HG02759 (cell line): ENCODE data around the gene KCNE3.
A peak's percentile ranks its signal among the peaks of the same experiment; 100 is the strongest.

Source experiments
- ATAC-seq: cut with Tn5 transposase; IDR thresholded peaks from one replicate; pipeline ENCODE4 v1.9.1; 2021; ENCODE audit warnings: mild to moderate bottlenecking, moderate library complexity; ENCODE audit not compliant: unreplicated experiment

The KCNE3 gene

DNA sequence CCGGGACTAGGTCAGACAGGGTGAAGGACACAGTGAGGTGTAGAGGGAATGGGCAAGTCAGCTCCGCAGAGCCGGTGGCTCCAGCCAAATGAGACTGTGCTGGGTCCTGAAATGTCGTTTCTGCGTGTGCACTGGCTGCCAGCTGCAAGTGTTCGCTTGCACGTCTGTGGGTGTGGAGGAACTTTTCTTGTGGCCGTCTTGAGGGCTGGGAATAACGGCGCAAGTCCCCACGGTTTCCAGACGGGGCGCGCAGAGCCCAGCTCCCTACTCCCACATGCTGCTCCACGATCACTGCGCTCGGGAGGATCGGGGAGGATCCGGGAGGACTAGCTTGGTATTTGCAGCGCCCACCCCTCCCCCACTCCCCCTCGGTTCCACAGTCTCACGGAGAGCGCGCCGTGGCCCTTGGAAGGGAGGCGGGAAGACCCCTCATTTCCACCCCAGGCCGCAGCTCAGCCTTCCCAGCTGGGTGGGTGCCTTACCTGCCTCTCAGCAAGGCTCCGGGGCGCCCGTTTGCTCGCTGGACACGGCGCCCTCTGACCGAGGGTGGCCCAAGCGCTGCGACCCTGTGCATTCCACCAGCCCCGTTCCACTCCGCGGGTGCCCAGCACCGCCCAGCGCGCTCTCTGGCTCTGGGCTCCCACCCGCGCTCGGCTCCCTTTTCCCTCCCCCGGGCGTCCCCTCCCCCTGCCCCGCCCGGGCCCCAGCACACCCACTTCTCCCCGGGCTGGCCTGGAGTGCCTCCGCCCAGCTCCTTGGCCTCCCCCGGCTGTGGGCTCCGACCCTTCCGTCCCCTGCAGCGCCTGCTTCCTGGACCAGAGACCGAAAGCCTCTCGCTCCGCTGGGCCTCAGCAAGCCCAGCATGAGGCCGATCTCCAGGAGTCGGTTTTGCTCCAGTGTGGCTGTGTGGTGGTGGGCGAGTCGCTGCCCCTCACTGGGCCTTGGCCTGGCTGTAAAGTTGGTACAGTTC is at the start of gene KCNE3:
TSS of gene KCNE3 (minus strand) at position 634 of the 970 bp plus-strand sequence. CDS start 9,986 bp downstream, outside the sequence.
- ATAC-seq: no peak

- no peak for ATAC-seq
Observed at GRCh38 chr11:74507582-74507981, 40.2 kb upstream of the KCNE3 start.

DNA sequence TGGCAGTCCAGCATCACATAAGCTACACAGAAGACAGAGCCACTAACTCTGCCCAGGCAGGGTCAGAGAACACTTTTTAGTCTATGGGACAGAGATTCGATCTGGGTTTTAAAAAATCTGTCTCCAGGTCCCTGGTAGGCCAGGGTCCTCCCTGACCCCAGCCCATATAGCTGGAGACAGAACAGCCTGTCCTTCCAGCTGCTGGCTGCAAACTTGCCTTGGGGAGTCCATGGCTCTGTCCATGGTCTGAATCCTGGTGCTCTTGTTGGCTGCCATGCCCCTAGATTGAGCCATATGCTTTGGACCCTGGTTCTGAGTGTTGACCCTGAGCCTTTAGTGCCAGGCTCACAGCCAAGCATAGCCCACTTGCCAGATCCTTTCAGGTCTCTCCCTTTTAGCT is 39.5 kb upstream of the KCNE3 start:
- no peak for ATAC-seq

DNA sequence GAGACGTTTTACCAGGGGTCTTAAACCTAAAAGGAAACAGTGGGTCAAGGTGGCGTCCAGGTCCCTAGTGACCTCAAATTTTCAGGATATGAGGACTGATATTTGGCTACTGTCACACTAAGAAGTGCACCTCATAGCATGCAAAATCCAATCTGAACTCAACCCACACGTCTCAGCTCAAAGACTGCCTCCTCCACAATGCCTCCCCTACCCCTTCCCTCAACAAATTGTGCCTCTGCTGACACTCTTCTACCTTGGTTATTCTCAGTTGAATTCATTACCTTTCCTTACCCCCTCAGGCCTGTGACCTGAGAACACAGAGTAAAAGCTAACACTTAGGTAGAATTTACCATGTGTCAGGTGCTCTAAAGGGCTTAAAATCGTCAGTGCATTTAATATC is 38.6 kb upstream of the KCNE3 start:
- ATAC-seq: no peak

- no peak for ATAC-seq
Observed at GRCh38 chr11:74504100-74504691, 36.8 kb upstream of the KCNE3 start.

DNA sequence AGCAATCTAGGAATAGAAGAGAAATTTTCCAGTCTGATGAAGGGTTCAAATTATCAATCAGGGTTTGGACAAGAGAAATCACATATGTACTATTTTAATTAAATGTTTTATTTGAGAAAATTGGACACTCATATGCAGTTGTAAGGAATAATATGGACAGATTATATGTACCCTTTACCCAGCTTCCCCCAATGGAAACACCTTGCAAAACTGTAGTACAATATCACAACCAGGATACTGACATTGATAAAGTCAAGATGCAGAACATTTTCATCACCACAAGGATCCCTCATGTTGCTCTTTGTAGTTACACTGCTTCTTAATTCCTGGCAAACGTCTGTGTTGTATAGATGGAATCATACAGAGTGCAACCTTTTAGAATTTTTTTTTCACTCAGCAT is 27.6 kb upstream of the KCNE3 start:
- no peak for ATAC-seq

- no peak for ATAC-seq
Observed at GRCh38 chr11:74493791-74494630, 26.7 kb upstream of the KCNE3 start.

GRCh38 chr11:74492974-74493790 is 25.8 kb upstream of the KCNE3 start, which contains the start of gene LIPT2:
TSS of gene LIPT2 (minus strand) at chr11:74493724. CDS start at chr11:74493703, 21 bp downstream.
- ATAC-seq: peak; percentile 97

DNA sequence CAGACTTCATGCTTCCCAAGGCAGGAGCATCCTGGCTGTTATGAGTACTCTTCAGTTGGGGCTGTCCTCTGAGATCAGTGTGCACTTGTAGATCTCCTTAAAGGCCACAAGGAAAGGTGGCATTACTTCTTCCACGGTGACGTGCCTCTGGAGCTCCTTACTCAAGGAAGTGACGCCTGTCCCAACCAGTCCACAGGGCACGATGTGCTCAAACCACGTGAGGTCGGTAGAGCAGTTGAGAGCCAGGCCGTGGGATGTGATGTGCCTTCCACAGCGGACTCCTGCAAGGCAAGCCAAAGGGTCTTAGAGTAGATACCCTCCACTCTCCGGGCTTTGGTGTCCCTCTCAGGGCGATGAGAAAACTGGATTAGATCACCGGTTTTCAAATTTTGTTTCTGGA is 24.7 kb upstream of the KCNE3 start:
- no peak for ATAC-seq

DNA sequence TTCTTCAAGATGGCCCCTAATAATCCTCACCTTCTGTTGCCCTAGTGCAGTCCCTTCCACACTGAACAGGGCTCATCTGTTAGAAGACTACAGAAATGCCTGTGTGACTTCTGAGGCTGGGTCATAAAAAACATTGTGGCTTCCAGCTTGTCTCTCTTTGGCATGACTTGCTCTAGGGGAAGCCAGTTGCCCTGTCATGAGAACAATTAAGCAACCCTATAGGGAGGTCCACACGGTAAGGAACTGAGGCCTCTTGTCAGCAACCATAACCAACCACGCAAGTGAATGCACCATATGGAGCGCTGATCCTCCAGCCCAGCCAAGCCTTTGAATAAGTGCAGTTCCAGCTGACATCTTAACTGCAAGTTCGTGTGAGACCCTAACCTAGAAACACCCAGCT is 23.6 kb upstream of the KCNE3 start:
- no peak for ATAC-seq

- no peak for ATAC-seq
Observed at GRCh38 chr11:74487875-74488274, 20.5 kb upstream of the KCNE3 start.

DNA sequence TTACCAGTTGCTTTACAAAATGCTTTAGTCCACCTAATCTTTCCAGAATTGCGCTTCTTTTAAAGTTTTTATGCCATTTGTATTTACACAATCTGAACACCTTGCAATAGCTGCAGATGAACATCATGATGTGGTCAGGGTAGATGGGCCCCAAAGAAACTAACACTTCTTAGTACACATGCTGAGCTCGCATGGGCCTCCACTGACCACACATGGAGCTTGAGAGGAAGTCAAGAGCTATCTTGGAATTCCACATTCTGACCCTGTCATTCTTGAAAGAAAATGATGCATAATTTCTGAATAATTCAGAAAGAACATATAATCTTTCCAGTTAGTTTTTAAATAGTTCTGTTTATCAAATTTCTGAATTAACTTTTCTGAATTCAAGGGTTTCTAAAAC is 18.5 kb upstream of the KCNE3 start:
- no peak for ATAC-seq

- ATAC-seq: no peak
Observed at GRCh38 chr11:74480688-74481417, 13.5 kb upstream of the KCNE3 start.

DNA sequence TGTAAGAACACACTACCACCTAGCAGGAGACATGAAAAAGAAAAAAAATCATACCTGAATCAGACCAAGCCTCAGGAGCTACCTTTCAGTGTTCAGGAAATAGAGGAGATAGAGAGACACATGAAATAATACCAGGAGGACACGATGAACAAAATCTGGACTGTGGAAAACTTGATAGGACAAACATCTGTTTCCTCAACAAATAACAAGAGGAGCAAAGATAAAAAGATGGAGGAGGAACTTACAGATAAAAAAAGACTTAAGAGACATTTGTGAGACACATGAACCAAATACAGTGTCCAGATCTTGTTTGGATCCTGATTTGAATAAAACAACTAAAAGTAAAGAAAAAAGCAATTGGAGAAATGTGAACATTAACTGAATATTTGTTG is 12.4 kb upstream of the KCNE3 start:
- ATAC-seq: no peak

GRCh38 chr11:74478877-74479731 is 11.8 kb upstream of the KCNE3 start:
- no peak for ATAC-seq

DNA sequence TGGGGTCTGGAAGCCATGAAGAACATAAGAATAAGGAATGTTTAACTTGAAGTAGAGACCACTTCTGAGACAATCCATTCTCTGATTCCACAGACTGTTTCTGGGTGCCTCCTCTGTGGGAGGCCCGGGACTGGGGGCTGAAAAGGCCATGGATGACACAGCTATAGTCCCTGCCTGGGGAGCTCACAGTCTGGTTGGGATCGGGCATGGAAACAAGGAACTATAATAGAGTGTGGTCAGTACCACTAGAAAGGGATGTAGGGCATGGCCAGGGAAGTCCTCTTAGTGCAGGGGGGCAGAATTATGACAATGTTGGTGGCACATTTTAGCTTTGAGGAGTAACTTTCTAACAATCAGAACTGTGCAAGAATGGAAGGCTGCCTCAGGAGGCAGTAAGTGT is 9.2 kb upstream of the KCNE3 start:
- ATAC-seq: no peak

GRCh38 chr11:74474316-74474715 is 7.0 kb upstream of the KCNE3 start:
- ATAC-seq: no peak

DNA sequence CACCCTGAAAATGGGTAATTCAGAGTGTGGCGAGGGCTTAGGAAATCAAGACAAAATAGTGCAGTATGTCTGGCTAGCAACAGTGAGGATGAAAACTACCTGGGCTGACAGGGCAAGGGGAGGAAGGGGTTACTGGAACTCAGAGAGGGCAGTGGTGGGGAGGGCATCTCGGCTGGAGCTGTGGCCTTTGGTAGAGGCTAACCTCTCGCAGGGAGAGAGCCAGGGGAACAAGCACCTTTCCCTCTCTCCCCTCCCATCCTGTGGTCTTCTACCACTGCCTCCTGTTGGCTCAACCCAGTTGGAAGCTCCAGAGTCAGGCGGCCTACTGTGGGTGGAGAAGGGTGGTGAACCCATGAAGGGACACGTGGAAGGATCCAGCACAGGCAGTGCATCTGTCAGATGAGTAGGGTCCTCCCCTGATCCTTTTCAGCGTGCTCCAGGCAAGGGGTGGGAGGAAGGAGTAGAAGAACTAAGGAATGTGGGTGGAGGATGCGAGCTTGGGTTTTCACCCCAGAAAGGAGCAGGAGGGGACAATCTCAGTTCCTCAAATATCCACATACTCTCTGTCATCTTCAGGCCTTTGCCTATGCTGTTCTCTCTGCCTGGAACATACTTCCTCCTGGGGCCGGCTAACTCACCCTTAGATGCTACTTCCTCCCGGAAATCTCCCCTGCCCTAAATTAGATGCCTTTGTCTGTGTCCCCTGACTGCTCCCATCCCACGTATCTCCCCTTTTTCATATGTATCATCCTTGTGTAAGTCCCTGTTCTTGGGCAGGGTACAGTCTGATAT is 6.2 kb upstream of the KCNE3 start:
- no peak for ATAC-seq
